Measurements from ENCODE around the gene SLC25A5.
"Not testable (repeated sequence)": the region's sequence is repeated elsewhere in the genome, so short reads cannot be mapped to it uniquely, and the experiment has no call there.

The SLC25A5 gene

DNA sequence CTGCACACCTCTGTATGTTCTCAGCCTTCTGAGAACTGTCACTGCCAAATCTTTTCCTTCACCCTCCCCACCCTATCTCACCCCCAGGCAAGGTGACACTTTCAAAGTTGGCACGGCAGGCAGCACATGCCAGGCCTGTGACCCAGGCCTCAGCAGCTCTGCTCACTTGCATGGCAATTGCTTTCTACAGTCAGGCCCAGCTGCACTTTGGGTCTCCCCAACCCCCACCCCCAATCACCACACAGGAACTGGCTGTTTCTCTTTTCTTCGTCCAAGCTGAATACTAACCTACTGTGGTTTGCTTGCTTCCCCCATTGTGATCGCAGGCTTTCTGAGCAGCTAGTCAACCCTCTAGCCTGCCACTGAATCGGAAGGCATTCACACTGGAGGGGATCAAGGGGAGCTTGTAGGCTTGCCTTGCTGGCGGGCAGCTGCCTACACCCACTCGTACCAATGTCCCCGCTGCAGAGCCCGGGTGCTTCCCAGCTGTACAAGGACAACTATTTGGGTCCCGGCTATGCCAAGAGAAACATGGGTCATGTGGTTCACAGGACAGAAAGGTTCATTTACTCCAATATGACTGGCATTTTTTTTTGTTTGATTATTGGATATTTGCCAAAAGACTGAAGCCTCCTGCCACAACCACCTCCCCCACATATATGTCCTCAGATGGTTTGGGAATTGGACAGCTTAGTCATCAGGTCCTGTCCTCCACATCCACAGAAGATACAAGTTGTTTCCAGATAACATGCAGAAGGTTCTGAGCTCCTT is 41.0 kb upstream of the SLC25A5 start:
- DNase-seq (ENCODE audit: extremely low read depth, low read depth), result no peak
- TF ChIP-seq CTCF (IDR thresholded peaks at IDR 0.05; ENCODE audit: low read depth, low read length, missing control alignments), result no peak
- no peak overlapping the region for H3K4me3 ChIP-seq (replicated peaks; ENCODE audit: low read depth, low read length)

GRCh38 chrX:119427795-119428185 is 40.5 kb upstream of the SLC25A5 start:
- no peak for TF ChIP-seq CTCF (IDR thresholded peaks at IDR 0.05; ENCODE audit: low read depth, low read length, missing control alignments)
- DNase-seq (ENCODE audit: extremely low read depth, low read depth), result no peak
- no peak overlapping the region for H3K4me3 ChIP-seq (replicated peaks; ENCODE audit: low read depth, low read length)

DNA sequence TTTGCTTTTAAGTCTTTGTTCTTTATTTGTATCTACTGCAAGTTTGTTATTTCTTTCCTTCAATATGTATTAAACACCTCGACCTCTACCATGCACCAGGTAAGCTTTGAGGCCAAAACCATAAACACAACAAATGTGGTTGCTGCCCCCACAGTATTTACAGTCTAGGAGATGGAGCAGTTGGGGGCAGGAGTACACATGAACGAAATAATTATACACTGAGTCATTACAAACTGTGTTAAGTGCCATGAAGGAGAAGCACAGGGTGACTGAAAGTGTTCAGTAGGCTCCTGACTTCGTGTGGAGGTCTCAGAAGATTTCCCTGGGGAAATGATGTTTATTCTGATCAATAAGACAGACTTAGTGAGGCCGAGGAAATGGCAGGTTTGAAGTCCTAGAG is 38.8 kb upstream of the SLC25A5 start:
- no peak for TF ChIP-seq CTCF (IDR thresholded peaks at IDR 0.05; ENCODE audit: low read depth, low read length, missing control alignments)
- no peak for DNase-seq (ENCODE audit: extremely low read depth, low read depth)
- H3K4me3 ChIP-seq (replicated peaks; ENCODE audit: low read depth, low read length), result no peak overlapping the region

GRCh38 chrX:119441295-119441694 is 26.9 kb upstream of the SLC25A5 start:
- H3K4me3 ChIP-seq (replicated peaks; ENCODE audit: low read depth, low read length); DNase-seq (ENCODE audit: extremely low read depth, low read depth): not testable (repeated sequence)

GRCh38 chrX:119442286-119442685 is 26.0 kb upstream of the SLC25A5 start:
- DNase-seq (ENCODE audit: extremely low read depth, low read depth), result no peak
- TF ChIP-seq CTCF (IDR thresholded peaks at IDR 0.05; ENCODE audit: low read depth, low read length, missing control alignments), result no peak
- H3K4me3 ChIP-seq (replicated peaks; ENCODE audit: low read depth, low read length), result no peak overlapping the region

- no peak for TF ChIP-seq CTCF (IDR thresholded peaks at IDR 0.05; ENCODE audit: low read depth, low read length, missing control alignments)
- no peak for DNase-seq (ENCODE audit: extremely low read depth, low read depth)
- no peak overlapping the region for H3K4me3 ChIP-seq (replicated peaks; ENCODE audit: low read depth, low read length)
Measured at GRCh38 chrX:119453202-119453601, 15.0 kb upstream of the SLC25A5 start.

DNA sequence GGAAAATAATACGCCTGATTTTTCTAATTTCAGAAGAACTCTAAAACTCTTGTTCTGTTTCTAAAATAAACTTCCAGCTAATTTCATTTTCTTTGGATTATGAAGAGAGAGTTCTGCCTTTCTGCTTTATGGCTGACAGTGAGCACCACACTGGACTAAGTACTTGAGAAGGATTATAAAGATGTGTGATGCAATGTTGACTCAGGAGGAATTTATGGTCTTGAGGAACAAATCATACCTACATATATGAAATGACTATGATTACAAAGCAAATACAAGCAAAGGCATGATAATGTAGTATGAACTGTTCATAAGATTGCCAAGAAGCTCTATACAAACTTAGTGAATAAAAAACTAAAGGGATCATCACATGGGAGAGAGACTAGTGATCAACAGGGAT is 13.0 kb upstream of the SLC25A5 start:
- no peak overlapping the region for H3K4me3 ChIP-seq (replicated peaks; ENCODE audit: low read depth, low read length)
- DNase-seq (ENCODE audit: extremely low read depth, low read depth), result no peak
- no peak for TF ChIP-seq CTCF (IDR thresholded peaks at IDR 0.05; ENCODE audit: low read depth, low read length, missing control alignments)
